Measurements from ENCODE around the gene KIAA1328.

KIAA1328 gene

DNA sequence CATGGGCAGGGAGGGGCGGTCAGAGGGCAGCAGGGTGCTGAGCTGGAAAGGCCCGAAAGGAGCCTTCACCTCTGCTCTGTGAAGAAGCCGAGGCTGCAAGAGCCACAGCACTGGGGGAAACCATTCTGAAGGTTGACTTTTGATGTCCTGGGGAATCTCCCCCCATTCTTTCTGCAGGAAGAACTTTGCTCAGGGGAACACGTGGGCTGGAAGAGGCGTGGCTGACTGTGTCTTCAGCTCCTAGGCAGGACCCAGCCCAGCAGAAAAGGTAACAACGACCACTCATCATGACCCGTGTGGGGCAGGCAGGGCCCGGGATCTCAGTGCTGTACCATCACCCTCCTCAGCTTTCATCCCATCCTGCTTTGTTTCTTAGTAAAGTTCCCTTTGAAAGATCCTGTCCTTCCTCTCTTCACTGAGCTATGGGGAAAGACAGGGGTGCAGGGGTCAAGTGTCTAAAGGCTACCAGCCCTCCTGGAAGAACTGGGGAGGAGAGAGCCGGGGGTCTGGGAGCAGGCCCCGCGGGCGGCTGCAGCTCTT lies 424.0 kb downstream of the KIAA1328 start:
- H3K4me3 ChIP-seq (ENCODE audit: low read length), result no peak overlapping the region
- no peak for TF ChIP-seq ZNF274 (IDR thresholded peaks at IDR 0.05; ENCODE audit: low read depth, low read length)

DNA sequence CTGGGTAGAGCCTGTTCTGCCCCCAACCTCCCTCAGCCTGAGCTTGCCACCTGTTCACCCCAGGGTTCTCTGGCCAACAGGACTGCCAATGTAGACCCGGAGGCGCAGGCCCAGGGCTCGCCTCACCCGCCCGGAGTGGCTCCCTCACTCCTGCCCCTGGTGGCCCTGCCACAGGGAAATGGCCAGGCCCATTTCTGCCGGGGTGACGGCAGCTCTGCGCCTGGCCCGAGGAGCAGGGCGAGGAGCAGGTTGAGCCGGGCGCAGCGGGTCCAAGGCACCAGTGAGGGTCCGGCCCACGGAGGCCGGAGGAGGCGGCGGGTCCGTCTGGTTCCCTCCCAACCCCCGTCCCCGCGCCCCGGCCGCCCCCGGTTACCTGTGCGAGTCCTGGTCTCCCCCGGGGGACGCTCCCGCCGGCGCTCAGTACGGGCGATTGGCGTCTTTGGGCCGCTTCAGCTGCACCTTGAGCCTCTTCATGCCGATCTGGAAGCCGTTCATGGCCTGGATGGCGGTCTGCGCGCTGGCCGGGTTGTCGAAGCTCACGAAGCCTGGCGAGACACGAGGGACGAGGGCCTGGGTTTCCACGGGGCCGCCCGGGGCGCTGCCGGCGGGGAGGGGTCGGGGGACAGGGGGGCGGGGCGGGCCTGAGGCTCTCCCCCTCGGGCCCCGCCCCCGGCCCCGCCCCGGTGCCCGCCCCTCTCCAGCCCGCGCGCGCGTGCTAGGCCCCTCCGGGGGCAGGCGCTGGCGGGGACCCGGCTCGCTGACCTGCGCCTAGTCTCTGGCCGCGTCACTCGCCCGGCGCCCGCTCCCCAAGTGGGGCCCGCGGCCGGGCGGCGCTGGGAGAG lies 424.7 kb downstream of the KIAA1328 start:
- no peak for TF ChIP-seq ZNF274 (IDR thresholded peaks at IDR 0.05; ENCODE audit: low read depth, low read length)
- no peak overlapping the region for H3K4me3 ChIP-seq (ENCODE audit: low read length)

DNA sequence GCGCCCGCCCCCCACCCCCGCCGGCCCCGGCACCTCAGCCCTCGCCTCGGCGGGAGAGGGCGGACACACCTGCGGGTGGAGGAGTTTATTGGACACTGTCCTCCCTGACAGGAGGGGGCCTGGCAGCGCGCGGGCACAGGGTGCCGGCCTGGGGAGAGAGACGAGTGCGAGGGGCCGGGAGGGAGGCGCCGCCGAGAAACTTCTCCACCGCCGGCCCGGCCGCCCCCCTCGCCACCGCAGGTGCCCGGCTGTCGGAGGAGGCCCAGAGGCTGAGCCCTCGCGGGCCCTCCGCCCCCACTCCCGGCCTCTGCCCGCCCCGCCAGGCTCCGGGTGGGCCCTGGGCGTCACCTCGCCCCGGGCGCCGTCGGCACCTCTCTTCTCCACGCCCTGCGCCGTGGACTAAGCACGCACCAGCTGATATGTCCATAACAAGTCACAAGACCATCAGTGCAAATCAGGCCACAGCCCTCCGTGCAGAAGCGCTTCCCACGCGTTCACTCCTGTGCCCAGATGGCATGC lies 425.4 kb downstream of the KIAA1328 start:
- H3K4me3 ChIP-seq (ENCODE audit: low read length), result no peak overlapping the region
- TF ChIP-seq ZNF274 (IDR thresholded peaks at IDR 0.05; ENCODE audit: low read depth, low read length), result no peak

DNA sequence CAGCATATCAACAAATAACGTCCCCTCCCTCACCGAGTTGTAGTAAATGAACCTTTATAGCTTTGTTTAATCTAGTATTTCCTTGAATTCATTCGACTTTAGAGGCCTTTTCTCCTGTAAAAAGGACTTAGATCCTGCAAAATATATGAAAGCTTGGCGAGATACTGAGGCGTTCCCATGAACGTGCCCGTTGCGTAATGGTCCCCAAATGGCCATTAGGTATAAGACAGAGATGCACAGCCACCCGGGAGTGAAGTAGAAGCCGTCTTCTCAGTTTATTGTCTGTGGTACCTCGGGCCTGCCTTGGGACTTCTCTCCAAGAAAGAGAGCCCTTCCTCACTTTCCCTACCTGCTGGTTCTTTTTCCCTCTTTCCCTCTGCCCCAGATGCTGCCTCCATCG lies 426.0 kb downstream of the KIAA1328 start:
- no peak overlapping the region for H3K4me3 ChIP-seq (ENCODE audit: low read length)

DNA sequence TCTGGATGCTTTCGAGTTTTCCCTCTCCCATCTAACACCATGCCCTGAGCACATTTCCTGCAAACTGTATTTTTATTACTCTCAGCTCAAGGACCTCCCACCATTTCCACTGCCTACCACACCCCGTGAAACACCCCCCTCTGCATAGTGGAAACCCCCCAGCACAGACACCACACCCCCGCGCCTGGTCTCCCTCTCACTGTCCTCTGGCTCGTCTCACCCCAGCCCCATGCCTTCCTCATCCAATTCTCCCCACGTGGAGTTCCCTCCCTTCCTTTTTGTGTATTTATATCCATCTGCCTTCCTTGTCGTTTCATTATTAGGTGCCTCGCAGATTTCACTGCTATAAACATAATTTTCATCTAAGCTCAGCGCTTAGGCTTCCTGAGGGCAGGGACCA lies 429.2 kb downstream of the KIAA1328 start:
- TF ChIP-seq ZNF274 (IDR thresholded peaks at IDR 0.05; ENCODE audit: low read depth, low read length), result no peak
- no peak overlapping the region for H3K4me3 ChIP-seq (ENCODE audit: low read length)

More for the DNA sequence above, 426.0 kb downstream of the KIAA1328 start:
- TF ChIP-seq ZNF274 (IDR thresholded peaks at IDR 0.05; ENCODE audit: low read depth, low read length), result no peak

DNA sequence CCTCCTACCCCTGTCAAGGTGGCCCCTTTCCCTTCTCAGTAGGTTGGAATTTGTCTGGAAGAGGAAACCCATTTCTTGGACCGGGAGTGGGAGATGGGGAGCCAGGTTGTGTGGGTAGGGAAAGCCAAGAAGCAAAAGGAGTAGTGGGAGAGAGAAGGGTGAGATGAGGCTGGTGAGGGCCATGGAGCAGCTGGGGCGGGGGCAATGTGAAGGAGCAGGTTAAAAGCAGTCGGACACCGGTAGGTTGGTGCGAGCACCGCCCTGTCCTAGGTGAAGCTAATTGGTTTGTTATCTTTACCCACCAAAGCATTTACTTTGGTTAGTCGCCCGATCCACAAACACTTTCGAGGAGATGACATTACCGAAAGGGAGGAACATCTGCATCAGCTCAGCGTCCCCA lies 429.9 kb downstream of the KIAA1328 start:
- no peak for TF ChIP-seq ZNF274 (IDR thresholded peaks at IDR 0.05; ENCODE audit: low read depth, low read length)
- H3K4me3 ChIP-seq (ENCODE audit: low read length), result no peak overlapping the region

DNA sequence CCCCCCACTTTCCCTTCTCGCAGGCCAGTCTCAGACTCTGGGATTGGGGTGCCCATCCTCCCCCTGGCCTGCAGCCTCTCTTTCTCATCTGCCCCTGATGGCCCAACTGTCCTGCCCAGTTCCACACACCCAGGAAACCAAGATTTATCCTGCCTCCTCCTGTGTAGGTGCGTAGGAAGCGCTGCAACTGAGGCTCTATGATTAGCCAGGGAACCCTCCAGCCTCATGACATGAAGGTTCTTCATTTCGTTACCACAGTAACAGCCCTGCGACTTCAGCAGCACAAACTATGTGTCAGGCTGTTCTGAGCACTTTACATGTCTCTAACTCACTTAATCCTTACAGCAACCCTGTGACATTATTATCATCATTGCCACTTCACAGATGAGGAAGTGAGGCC lies 430.8 kb downstream of the KIAA1328 start:
- TF ChIP-seq ZNF274 (IDR thresholded peaks at IDR 0.05; ENCODE audit: low read depth, low read length), result no peak
- no peak overlapping the region for H3K4me3 ChIP-seq (ENCODE audit: low read length)

DNA sequence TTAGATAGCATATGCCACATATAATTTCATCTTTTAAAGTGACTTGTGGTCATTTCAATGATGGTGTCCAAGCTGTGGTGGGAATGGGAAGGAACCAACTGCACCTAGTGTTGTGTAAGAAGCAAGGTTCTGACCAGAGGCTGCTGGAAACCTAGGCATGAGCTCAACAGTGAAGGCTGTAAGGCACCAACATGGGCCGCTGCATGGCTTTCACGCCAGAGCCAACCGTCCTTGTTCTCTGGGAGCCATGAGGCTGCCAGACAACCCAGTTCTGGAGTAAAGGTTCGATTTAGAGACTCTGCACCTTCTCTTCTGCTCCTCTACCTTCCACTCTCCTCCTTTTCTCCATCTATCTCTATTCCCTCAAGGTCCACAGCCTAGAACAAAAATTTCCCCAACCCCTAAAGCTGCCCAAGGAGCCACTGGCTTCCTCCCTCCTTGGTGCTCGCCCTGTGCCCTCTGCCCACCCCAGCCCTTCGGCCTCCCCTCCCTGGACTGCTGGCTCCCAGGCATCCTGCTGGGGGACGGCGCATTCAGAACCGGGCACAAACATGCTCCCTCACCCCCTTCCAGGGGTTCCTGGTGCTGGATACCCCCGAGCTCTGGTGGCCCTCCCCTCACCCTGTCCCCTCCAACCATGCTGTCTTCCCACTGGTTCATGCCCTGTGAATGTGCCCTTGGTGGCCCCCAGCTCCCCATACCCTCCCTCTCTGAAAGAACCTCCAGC lies 431.6 kb downstream of the KIAA1328 start:
- no peak for TF ChIP-seq ZNF274 (IDR thresholded peaks at IDR 0.05; ENCODE audit: low read depth, low read length)
- H3K4me3 ChIP-seq (ENCODE audit: low read length), result no peak overlapping the region

DNA sequence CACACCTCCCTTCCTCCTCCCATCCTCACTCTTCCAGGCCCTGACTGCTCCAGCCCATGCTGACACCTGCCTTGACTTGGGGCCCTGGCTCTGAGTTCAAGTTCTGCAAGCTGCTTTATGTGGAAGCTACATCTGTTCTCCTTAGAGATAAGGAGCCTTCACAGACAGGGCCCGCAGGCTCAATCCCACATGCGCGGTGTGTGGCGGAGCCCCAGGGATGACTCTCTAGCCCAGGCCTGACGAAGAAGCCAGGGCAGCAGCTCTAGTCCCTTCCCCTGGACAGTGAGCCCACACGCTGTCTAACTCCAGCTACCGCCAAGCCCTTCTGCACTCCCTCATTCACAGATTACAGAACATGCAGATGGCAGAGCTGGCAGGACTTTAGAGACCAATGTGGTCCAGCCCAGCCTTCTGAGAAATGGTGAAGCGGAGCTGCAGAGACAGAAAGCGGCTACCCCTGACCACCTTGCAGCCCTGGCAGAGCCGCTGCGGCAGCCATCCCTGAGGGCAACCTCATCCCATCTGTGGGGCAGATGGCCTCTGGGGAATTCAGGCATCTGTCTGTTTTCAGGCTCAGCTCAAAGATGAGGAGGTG lies 432.4 kb downstream of the KIAA1328 start:
- H3K4me3 ChIP-seq (ENCODE audit: low read length), result no peak overlapping the region
- no peak for TF ChIP-seq ZNF274 (IDR thresholded peaks at IDR 0.05; ENCODE audit: low read depth, low read length)

DNA sequence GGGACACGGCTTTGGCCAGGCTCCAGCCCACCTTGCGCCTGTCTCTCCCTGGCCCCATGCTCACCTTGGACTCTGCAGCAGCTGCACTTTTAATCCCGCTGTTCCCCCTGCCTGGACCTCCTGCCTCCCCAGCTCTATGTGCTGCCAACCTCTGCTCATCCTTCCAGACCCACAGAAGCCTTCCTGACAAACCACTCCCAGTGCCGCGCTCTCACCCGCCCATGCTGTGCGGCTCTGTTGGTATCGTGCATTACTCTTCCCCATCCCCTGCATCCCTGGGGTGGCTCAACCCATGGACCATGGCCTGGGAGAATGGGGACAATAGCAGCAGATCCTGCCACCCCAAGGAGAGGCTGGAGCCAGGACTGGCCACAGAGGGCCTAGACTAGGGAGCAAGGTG lies 433.1 kb downstream of the KIAA1328 start:
- H3K4me3 ChIP-seq (ENCODE audit: low read length), result no peak overlapping the region
- no peak for TF ChIP-seq ZNF274 (IDR thresholded peaks at IDR 0.05; ENCODE audit: low read depth, low read length)

DNA sequence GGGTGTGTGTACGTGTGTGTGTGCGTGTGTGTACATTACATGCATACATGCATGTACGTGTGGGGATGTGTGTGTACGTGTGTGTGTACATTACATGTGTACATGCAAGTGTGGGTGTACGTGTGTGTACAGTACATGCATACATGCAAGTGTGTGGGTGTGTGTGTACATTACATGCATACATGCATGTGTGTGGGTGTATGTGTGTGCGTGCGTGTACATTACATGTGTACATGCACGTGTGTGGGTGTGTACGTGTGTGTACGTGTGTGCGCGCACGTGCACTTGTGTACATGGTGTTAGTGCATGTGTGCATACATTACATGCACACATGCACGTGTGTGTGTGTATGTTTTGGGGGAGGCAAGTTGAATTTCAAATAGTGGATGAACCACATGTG lies 436.0 kb downstream of the KIAA1328 start:
- no peak for TF ChIP-seq ZNF274 (IDR thresholded peaks at IDR 0.05; ENCODE audit: low read depth, low read length)
- H3K4me3 ChIP-seq (ENCODE audit: low read length), result no peak overlapping the region

DNA sequence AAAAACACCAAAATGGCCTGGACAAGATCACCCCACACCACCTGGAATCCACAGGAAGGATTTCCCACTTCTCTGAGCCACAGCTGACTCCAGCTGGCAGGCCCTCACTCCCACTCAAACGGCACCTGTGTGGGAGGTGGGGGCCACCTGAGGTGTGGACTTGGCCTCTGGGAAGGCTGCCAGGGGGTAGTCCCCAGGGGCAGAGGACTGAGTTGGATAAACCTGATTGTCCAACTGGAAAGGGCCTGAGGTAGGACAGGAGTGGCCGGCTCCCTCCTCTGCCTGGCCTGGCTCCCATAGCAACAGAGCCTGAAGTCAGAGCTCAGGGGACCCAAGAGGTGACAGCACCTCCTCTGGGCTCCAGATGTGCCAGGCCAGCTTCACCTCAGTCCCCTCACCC lies 436.5 kb downstream of the KIAA1328 start:
- TF ChIP-seq ZNF274 (IDR thresholded peaks at IDR 0.05; ENCODE audit: low read depth, low read length), result no peak
- no peak overlapping the region for H3K4me3 ChIP-seq (ENCODE audit: low read length)

DNA sequence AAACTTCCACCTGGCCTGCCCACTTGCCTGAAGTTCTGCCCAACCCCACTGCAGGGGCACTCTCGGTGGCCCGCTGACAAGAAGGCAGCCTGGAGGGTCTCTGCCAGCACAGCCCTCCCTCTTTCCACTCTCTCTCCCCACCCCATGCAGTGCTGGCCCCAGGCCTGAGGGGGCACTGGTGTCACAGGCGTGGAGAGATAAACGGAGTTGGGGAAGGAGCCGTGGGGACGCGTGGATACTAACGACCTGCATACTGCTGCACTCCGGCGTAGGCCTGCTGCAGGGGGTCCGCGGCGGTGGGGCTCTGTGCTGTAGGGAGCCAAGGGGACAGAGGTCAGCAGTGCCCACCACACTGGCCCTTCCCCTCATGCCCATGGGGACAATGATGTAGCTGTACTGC lies 437.4 kb downstream of the KIAA1328 start:
- no peak for TF ChIP-seq ZNF274 (IDR thresholded peaks at IDR 0.05; ENCODE audit: low read depth, low read length)
- no peak overlapping the region for H3K4me3 ChIP-seq (ENCODE audit: low read length)

DNA sequence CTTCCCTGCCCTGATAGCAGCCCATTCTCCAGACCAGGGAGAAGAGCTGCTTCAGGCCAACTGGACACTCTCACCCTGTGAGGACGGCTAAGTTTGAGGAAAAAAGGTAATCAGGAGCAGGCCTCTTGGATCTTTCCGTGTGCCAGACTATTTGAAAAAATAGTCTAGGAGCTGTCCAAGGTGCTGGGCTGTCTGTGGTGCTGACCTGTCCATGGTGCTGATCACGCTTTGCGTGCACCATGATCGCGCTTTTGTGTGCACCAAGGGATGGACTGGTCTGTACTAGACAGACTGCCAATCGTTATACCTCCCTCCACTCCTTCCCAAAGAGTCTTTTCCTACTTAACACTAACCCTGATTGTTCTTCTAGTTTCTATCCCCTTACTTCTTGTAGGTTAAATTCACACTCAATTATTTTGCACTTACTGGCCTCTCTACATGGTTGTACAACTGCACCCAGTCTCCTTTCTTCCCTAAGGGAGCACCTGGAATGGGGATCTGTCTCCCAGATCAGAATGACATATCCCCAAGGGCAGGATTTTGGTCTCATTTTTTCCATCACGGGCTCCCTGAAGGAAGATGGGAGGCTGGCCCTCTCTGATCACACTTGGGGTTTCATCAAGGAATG lies 441.2 kb downstream of the KIAA1328 start:
- H3K4me3 ChIP-seq (ENCODE audit: low read length), result no peak overlapping the region
- TF ChIP-seq ZNF274 (IDR thresholded peaks at IDR 0.05; ENCODE audit: low read depth, low read length), result no peak

Data from GM08714 (cell line).